Psoas muscle (tissue), 8 donors: ENCODE measurements around the gene DYTN. TPM values are rescaled to one million over a fixed set of nuclear protein-coding genes. Genes with fewer than 3 reads are reported as not detected.

ENCODE experiments used
- ATAC-seq, 4 donors: fragments of 200-7000 bp; cut with Tn5 transposase; one replicate each; pipeline ENCODE4 v1.9.1; 2020; ENCODE audit warnings: moderate library complexity in 3 of 4, mild to moderate bottlenecking in 2 of 4
- DNase-seq, 2 donors: peaks; one replicate each; pipeline ENCODE4 v3.0.0-alpha.2; 2020
- H3K27ac ChIP-seq: fragments of 200-600 bp; one replicate; pipeline ENCODE4 v1.8.0; 2022
- H3K27me3 ChIP-seq, 3 donors: fragments of 200-600 bp in 1 of 3; one replicate each; pipeline versions ENCODE4 v1.6.1 to v1.8.0; 2013 to 2022; ENCODE audit warnings: low read length in 2 of 3, mild to moderate bottlenecking in 2 of 3, moderate library complexity in 1 of 3; ENCODE audit not compliant: insufficient read depth in 3 of 3
- H3K36me3 ChIP-seq, 2 donors: fragments of 200-600 bp in 1 of 2; one replicate each; pipeline versions ENCODE4 v1.6.1 to v1.8.0; 2013 to 2022; ENCODE audit warnings: low read depth in 1 of 2, mild to moderate bottlenecking in 1 of 2, moderate library complexity in 1 of 2; ENCODE audit not compliant: insufficient read depth in 1 of 2
- H3K4me1 ChIP-seq: fragments of 200-600 bp; one replicate; pipeline ENCODE4 v1.8.0; 2022
- H3K4me3 ChIP-seq: fragments of 200-600 bp; one replicate; pipeline ENCODE4 v1.8.0; 2022; ENCODE audit warnings: mild to moderate bottlenecking
- H3K9me3 ChIP-seq: fragments of 200-600 bp; one replicate; pipeline ENCODE4 v1.8.0; 2022
- CTCF ChIP-seq: fragments of 200-600 bp; IDR thresholded peaks from one replicate; pipeline ENCODE4 v1.8.0; 2022; ENCODE audit warnings: antibody characterized with exemption
- WGBS, 3 donors: extraction: QIAGEN DNeasy Blood & Tissue Kit; methylation state at CpG; one replicate each; pipeline versions ENCODE4 v1.1.6 to v1.1.7; 2013; 5-methylcytosine and 5-hydroxymethylcytosine counted together
- intact Hi-C, 2 donors: fragments of 100-400 bp; cut with DNase I; formaldehyde crosslinking; loops; one replicate each; pipeline versions ENCODE4 v1.11.0 to v1.14.2; 2022
- polyA plus RNA-seq, 3 donors: library from polyadenylated mRNA; stranded (reverse); fragments of 200-250 nt; gene quantifications; one replicate each; pipeline ENCODE4 v1.2.3, GENCODE V29; 2013
- total RNA-seq, 4 donors: library from RNA; stranded (reverse); fragmentation: NEBNext Ultra II Directional in 2 of 4; extraction: Animal tissue kit (Norgen Biotek cat#: 25700) in 2 of 4; gene quantifications; one replicate each; pipeline versions ENCODE4 v1.2.1 to v1.2.4, GENCODE V29; 2021 to 2023
- donor health status: healthy with polysubstance abuse.
- donor health status: DM: no; HTN: no; CAD: no; lungs with moderate emphysema.
- donor health status: Bipolar disorder and iron deficiency.
- donor health status: healthy.
- donor health status: DM: yes; HTN: yes; CAD: no.
- donor health status: DM: no; HTN: no; CAD: no.
- donor health status: DM: no; HTN: no; CAD: no.
- donor health status: DM: yes; HTN: yes; CAD: no.

DYTN gene
- total and polyA plus RNA-seq, 7 donors: not detected

DNA sequence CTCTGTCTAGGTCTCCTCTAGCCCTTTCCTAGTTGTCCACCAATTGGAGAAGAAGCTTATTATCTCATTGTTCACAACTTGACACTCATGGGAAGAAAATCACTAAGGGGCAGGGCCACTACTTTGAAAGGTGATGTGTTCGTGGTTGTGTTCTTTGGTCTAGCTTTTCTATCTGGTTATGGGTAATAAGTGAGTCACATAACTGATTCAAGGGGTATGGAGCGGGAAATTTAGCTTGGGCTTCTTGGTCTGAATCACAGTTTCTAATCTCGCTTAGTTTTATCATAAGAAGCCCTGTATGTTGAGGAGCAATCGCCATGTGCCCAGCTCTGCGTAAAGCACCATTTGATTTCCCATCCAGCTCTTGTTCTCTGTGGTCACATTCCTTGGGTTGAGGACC lies 18.7 kb upstream of the DYTN start:
- Histone ChIP-seq H3K9me3 (no peaks in the 10 kb centered on the region), H3K36me3 (no peaks in the 10 kb centered on the region), H3K27me3 (no peaks in the 10 kb centered on the region), H3K4me3 (no peak overlapping the region), H3K27ac (no peak overlapping the region), H3K4me1 (no peaks in the 10 kb centered on the region)
- intact Hi-C loops: no loop called here
- whole genome bisulfite sequencing, 3 donors: 89 to 92% (median 89%) methylated on average over 5 of the region's 5 CpGs
- DNase-seq (no peak), ATAC-seq (no peak)
- TF ChIP-seq CTCF: no peak

GRCh38 chr2:206733341-206733740 lies 15.1 kb upstream of the DYTN start:
- no peak for DNase-seq
- H3K27ac ChIP-seq: no peak overlapping the region
- TF ChIP-seq CTCF: no peak
- intact Hi-C loops: no loop called here
- ATAC-seq: no peak
- H3K36me3 ChIP-seq: no peaks in the 10 kb centered on the region
- no peak overlapping the region for H3K4me3 ChIP-seq
- no peaks in the 10 kb centered on the region for H3K4me1 ChIP-seq
- 72 to 76% (median 72%) methylated on average over 2 of the region's 2 CpGs for WGBS, 3 donors
- no peaks in the 10 kb centered on the region for H3K9me3 ChIP-seq
- H3K27me3 ChIP-seq: no peaks in the 10 kb centered on the region

GRCh38 chr2:206728277-206729199 lies 10.3 kb upstream of the DYTN start:
- 76 to 87% (median 77%) methylated on average over 7 of the region's 7 CpGs for WGBS, 3 donors
- Histone ChIP-seq H3K4me1 (no peaks in the 10 kb centered on the region), H3K4me3 (no peak overlapping the region), H3K36me3 (no peaks in the 10 kb centered on the region), H3K27ac (no peak overlapping the region), H3K27me3 (no peaks in the 10 kb centered on the region), H3K9me3 (no peaks in the 10 kb centered on the region)
- intact Hi-C loops: no loop called here
- DNase-seq (no peak), ATAC-seq (no peak)
- TF ChIP-seq CTCF: no peak

DNA sequence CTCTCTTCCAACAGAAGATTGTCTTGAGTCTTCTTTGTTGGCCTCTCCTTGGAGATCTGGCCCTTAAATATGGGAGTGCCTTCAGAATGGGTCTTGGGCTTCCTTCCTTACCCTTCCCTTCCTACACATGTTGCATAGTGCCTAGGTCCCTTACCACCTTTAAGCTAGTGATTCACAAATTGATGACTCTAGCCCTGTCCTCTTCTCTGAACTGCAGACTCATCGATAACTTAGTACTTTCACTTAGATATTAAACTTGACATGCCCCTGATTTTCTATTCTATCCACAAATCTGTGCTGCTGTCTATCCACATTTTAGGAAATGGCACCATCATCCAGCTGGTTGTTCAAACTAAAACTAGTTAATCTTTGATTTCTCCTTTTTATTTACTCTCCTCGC lies 9.1 kb upstream of the DYTN start:
- WGBS, 3 donors: 91 to 99% (median 94%) methylated on average over 2 of the region's 2 CpGs
- no peak for TF ChIP-seq CTCF

More for the DNA sequence above, 9.1 kb upstream of the DYTN start:
- Histone ChIP-seq H3K4me3 (no peak overlapping the region), H3K36me3 (no peaks in the 10 kb centered on the region), H3K4me1 (no peaks in the 10 kb centered on the region), H3K27ac (no peak overlapping the region), H3K27me3 (no peaks in the 10 kb centered on the region), H3K9me3 (no peaks in the 10 kb centered on the region)
- ATAC-seq (no peak), DNase-seq (no peak)
- intact Hi-C loops: no loop called here
